Prostate gland (tissue), 2 donors: Measurements from ENCODE around the gene A2ML1. TPM values are rescaled to one million over a fixed set of nuclear protein-coding genes. Genes with fewer than 3 reads are reported as not detected.
"Not testable (repeated sequence)": the region's sequence is repeated elsewhere in the genome, so short reads cannot be mapped to it uniquely, and the experiment has no call there.

Source experiments
- DNase-seq: peaks from one replicate; pipeline ENCODE4 v3.0.0-alpha.2; 2019; ENCODE audit warnings: low spot score
- H3K27ac ChIP-seq, 2 donors: fragments of 200-600 bp; sonication (generic); 2 replicates each; pipeline ENCODE4 v1.5.1; 2017 to 2019
- H3K27me3 ChIP-seq: fragments of 200-600 bp; sonication (generic); replicated peaks from 2 replicates; pipeline ENCODE4 v1.5.1; 2019; ENCODE audit not compliant: insufficient read depth
- H3K36me3 ChIP-seq, 2 donors: fragments of 200-600 bp; sonication (generic); 1 replicate in 1 of 2; 2 replicates in 1 of 2; pipeline versions ENCODE4 v1.5.1 to v1.8.1; 2017 to 2019
- H3K4me1 ChIP-seq: fragments of 200-600 bp; sonication (generic); replicated peaks from 2 replicates; pipeline ENCODE4 v1.5.1; 2019
- H3K4me3 ChIP-seq, 2 donors: fragments of 200-600 bp; sonication (generic); 2 replicates each; pipeline ENCODE4 v1.5.1; 2017 to 2019
- H3K9me3 ChIP-seq: fragments of 200-600 bp; sonication (generic); 2 replicates; pipeline ENCODE4 v1.5.1; 2017
- POLR2A ChIP-seq: fragments of 450-650 bp; IDR thresholded peaks from one replicate; pipeline ENCODE4 v1.6.1; 2016; ENCODE audit warnings: antibody characterized with exemption, mild to moderate bottlenecking
- POLR2AphosphoS5 ChIP-seq: sonication (generic); formaldehyde crosslinking; IDR thresholded peaks from one replicate; pipeline ENCODE4 v1.6.1; 2017; ENCODE audit warnings: antibody characterized with exemption
- WGBS: methylation state at CpG from one replicate; pipeline ENCODE4 v1.1.5; 2018; 5-methylcytosine and 5-hydroxymethylcytosine counted together
- intact Hi-C: fragments of 100-400 bp; cut with DNase I; formaldehyde crosslinking; loops from one replicate; pipeline ENCODE4 v1.14.2; 2022
- total RNA-seq, 2 donors: library from RNA; depleted of rRNA; stranded (reverse); fragments of >200 nt; gene quantifications; one replicate each; pipeline ENCODE4 v1.1.0, GENCODE V29; 2016
- TF ChIP-seq, protein P1 (sequence below), 4 experiments: fragments of 200-600 bp in 2 of 4; fragments of 450-650 bp in 2 of 4; sonication (generic) in 2 of 4; IDR thresholded peaks; 1 replicate in 3 of 4; 2 replicates in 1 of 4; pipeline ENCODE4 v1.5.1; 2016 to 2019; ENCODE audit warnings: antibody characterized with exemption in 4 of 4, mild to moderate bottlenecking in 2 of 4, moderate library complexity in 2 of 4

The A2ML1 gene
- total RNA-seq, 2 donors from 2014 or later, result 1.6 to 43.7 TPM

DNA sequence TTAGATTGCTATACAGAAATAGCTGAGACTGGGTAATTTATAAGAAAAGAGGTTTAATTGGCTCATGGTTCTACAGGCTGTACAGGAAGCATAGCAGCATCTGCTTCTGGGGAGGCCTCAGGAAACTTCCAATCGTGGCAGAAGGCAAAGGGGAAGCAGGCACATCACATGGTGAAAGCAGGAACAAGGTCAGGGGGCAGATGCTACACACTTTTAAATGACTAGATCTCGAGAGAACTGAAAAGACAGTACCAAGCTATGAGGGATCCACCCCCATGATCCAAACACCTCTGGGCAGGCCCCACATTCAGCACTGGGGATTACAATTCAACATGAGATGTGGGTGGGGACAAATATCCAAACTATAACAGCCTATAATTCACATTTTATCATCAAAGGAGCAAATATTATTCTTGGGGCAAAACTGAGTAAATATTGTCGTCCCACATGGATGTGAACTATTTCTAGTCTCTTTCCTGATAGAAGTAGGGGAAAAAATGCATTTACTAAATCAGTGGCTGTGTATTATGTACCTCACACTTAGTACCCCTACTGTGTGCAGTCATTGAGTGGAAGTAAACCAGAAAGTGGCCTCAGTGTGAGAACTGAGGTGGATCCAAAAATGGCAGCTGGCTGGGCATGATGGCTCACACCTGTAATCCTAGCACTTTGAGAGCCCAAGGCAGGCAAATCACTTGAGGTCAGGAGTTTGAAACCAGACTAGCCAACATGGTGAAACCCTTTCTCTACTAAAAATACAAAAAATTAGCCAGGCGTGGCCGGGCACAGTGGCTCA is 25.4 kb upstream of the A2ML1 start:
- TF ChIP-seq POLR2AphosphoS5, result no peak
- TF ChIP-seq, protein P1, sequence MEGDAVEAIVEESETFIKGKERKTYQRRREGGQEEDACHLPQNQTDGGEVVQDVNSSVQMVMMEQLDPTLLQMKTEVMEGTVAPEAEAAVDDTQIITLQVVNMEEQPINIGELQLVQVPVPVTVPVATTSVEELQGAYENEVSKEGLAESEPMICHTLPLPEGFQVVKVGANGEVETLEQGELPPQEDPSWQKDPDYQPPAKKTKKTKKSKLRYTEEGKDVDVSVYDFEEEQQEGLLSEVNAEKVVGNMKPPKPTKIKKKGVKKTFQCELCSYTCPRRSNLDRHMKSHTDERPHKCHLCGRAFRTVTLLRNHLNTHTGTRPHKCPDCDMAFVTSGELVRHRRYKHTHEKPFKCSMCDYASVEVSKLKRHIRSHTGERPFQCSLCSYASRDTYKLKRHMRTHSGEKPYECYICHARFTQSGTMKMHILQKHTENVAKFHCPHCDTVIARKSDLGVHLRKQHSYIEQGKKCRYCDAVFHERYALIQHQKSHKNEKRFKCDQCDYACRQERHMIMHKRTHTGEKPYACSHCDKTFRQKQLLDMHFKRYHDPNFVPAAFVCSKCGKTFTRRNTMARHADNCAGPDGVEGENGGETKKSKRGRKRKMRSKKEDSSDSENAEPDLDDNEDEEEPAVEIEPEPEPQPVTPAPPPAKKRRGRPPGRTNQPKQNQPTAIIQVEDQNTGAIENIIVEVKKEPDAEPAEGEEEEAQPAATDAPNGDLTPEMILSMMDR (IDR thresholded peaks at IDR 0.05), result no peak
- no peak for TF ChIP-seq POLR2A
- Histone ChIP-seq H3K27me3 (no peaks in the 10 kb centered on the region), H3K36me3 (no peaks in the 10 kb centered on the region), H3K9me3 (no peaks in the 10 kb centered on the region), H3K27ac (no peak overlapping the region), H3K4me3 (no peak overlapping the region), H3K4me1 (no peaks in the 10 kb centered on the region)
- DNase-seq, result no peak
- 84% methylated on average over 5 of the region's 5 CpGs for WGBS
- intact Hi-C loops, result no loop called here

DNA sequence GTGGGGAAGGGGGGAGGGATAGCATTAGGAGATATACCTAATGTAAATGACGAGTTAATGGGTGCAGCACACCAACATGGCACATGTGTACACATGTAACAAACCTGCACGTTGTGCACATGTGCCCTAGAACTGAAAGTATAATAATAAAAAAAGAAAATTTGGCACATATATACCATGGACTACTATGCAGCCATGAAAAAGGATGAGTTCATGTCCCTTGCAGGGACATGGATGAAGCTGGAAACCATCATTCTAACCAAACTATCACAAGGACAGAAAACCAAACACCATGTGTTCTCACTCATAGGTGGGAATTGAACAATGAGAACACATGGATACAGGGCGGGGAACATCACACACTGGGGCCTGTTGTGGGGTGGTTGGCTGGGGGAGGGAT is 21.2 kb upstream of the A2ML1 start:
- H3K27me3 ChIP-seq, intact Hi-C loops, H3K4me1 ChIP-seq, H3K4me3 ChIP-seq, H3K27ac ChIP-seq, H3K9me3 ChIP-seq, DNase-seq, H3K36me3 ChIP-seq: not testable (repeated sequence)
- 94% methylated on average over 3 of the region's 3 CpGs for WGBS

DNA sequence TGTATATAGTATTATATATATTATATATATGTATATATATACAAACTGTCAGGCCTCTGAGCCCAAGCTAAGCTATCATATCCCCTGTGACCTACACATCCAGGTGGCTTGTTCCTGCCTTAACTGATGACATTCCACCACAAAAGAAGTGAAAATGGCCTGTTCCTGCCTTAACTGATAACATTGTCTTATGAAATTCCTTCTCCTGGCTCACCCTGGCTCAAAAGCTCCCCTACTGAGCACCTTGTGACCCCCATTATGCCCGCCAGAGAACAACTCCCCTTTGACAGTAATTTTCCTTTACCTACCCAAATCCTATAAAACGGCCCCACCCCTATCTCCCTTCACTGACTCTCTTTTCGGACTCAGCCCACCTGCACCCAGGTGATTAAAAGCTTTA is 17.6 kb upstream of the A2ML1 start:
- DNase-seq, H3K4me1 ChIP-seq, H3K4me3 ChIP-seq, intact Hi-C loops, H3K9me3 ChIP-seq, H3K27ac ChIP-seq, H3K36me3 ChIP-seq, H3K27me3 ChIP-seq: not testable (repeated sequence)
- WGBS, result 67% methylated on average over 3 of the region's 3 CpGs

DNA sequence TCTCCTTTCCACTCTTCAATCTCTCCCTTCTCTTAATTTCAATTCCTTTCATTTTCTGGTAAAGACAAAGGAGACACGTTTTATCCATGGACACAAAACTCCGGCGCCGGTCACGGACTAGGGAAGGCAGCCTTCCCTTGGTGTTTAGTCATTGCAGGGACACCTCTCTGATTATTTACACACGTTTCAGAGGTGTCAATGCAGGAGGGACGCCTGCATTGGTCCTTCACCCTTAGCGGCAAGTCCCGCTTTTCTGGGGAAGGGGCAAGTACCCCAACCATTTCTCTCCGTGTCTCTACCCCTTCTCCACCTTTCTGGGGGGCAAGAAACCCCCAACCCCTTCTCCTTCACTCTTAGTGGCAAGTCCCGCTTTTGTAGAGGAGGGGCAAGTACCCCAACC is 16.9 kb upstream of the A2ML1 start:
- H3K4me1 ChIP-seq, H3K4me3 ChIP-seq, H3K36me3 ChIP-seq, H3K27me3 ChIP-seq, DNase-seq, H3K9me3 ChIP-seq, intact Hi-C loops, H3K27ac ChIP-seq: not testable (repeated sequence)
- WGBS, result 80% methylated on average over 11 of the region's 11 CpGs

DNA sequence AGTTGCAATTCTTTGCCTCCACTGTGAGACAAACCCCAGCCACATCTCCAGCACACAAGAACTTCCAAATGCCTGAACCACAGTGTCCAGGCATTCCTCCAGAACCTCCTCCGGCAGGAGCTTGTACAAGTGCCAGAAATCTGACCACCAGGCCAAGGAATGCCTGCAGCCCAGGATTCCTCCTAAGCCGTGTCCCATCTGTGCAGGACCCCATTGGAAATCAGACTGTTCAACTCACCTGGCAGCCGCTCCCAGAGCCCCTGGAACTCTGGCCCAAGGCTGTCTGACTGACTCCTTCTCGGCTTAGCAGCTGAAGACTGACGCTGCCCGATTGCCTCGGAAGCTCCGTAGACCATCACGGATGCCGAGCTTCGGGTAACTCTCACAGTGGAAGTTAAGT is 15.3 kb upstream of the A2ML1 start:
- H3K36me3 ChIP-seq, H3K9me3 ChIP-seq, H3K27ac ChIP-seq, intact Hi-C loops, H3K27me3 ChIP-seq, H3K4me3 ChIP-seq, H3K4me1 ChIP-seq, DNase-seq: not testable (repeated sequence)
- WGBS, result 83% methylated on average over 11 of the region's 11 CpGs

DNA sequence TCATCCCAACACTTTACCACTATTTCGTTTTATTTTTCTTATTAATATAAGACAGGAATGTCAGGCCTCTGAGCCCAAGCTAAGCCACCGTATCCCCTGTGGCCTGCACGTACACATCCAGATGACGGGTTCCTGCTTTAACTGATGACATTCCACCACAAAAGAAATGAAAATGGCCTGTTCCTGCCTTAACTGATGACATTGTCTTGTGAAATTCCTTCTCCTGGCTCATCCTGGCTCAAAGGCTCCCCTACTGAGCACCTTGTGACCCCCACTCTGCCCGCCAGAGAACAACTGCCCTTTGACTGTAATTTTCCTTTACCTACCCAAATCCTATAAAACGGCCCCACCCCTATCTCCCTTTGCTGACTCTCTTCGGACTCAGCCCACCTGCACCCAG is 12.3 kb upstream of the A2ML1 start:
- H3K4me1 ChIP-seq, H3K27ac ChIP-seq, DNase-seq, H3K4me3 ChIP-seq, H3K36me3 ChIP-seq, H3K27me3 ChIP-seq, intact Hi-C loops, H3K9me3 ChIP-seq: not testable (repeated sequence)
- WGBS, result 69% methylated on average over 7 of the region's 7 CpGs

DNA sequence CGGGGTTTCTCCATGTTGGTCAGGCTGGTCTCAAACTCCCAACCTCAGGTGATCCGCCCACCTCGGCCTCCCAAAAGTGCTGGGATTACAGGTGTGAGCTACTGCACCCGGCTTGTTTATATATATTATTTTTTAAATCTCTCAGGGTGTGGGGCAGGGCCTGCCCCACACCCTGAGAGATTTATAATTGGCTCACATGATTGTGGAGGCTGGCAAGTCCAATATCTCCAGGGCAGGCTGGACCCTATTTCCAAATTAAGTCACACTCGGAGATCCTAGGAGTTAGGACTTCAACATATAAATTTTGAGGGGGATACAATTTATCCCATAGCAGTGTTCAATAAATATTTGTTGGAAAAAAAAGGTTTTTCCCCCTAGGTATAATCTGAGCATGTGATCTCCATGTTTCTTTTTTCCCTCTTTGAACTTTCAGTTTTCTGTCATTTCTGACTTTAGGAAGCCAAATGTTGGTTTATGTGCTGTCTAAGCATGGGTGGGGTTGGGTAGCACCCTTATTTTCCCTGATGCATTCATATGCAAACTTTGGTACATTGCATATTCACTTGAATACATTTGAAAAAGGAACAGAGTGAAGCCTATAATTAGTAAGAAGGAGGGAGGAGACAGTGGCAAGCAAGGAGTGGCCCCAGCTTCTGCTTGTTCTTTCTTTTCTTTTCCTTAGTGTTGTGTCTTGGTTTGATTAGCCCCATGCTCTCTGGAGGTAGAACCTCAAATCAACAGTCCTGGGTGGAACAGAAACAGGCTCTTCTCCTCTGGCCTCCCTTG is 8.7 kb upstream of the A2ML1 start:
- Histone ChIP-seq H3K27ac (no peak overlapping the region), H3K9me3 (no peaks in the 10 kb centered on the region), H3K36me3 (no peaks in the 10 kb centered on the region), H3K4me3 (no peak overlapping the region), H3K4me1 (no peaks in the 10 kb centered on the region), H3K27me3 (no peaks in the 10 kb centered on the region)
- intact Hi-C loops, result no loop called here
- TF ChIP-seq POLR2A (no peak), POLR2AphosphoS5 (no peak)
- TF ChIP-seq, protein P1 (IDR thresholded peaks at IDR 0.05), result no peak
- 70% methylated on average over 5 of the region's 5 CpGs for WGBS
- DNase-seq, result no peak
